Esophagus squamous epithelium (tissue), 4 donors: ENCODE data around the gene TMEM145.

Source experiments
- POLR2A ChIP-seq, 4 donors: fragments of 450-650 bp; IDR thresholded peaks; one replicate each; pipeline ENCODE4 v1.6.1; 2017; ENCODE audit warnings: antibody characterized with exemption in 4 of 4, mild to moderate bottlenecking in 4 of 4, moderate library complexity in 3 of 4
- TF ChIP-seq, protein P1 (sequence below), 6 experiments: fragments of 450-650 bp in 4 of 6; fragments of 200-600 bp in 2 of 6; sonication (generic) in 2 of 6; IDR thresholded peaks; one replicate each; pipeline ENCODE4 v1.5.1; 2016 to 2019; ENCODE audit warnings: antibody characterized with exemption in 6 of 6, mild to moderate bottlenecking in 4 of 6, moderate library complexity in 4 of 6

DNA sequence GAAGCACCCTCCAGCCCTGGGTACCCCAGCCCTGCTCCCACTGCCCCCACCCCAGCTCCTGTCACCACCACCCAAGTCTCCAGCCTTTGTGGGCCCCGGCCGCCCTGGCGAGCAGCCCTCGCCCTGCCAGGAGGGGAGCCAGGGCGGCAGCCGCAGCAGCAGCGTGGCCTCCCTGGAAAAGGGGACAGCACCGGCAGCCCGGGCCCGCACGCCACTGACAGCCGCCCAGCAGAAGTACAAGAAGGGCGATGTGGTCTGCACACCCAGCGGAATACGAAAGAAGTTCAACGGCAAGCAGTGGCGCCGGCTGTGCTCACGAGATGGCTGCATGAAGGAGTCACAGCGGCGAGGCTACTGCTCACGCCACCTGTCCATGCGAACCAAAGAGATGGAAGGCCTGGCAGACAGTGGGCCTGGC, 40.1 kb upstream of the TMEM145 start:
- TF ChIP-seq, protein P1, sequence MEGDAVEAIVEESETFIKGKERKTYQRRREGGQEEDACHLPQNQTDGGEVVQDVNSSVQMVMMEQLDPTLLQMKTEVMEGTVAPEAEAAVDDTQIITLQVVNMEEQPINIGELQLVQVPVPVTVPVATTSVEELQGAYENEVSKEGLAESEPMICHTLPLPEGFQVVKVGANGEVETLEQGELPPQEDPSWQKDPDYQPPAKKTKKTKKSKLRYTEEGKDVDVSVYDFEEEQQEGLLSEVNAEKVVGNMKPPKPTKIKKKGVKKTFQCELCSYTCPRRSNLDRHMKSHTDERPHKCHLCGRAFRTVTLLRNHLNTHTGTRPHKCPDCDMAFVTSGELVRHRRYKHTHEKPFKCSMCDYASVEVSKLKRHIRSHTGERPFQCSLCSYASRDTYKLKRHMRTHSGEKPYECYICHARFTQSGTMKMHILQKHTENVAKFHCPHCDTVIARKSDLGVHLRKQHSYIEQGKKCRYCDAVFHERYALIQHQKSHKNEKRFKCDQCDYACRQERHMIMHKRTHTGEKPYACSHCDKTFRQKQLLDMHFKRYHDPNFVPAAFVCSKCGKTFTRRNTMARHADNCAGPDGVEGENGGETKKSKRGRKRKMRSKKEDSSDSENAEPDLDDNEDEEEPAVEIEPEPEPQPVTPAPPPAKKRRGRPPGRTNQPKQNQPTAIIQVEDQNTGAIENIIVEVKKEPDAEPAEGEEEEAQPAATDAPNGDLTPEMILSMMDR (IDR thresholded peaks at IDR 0.05) = no peak
- no peak for TF ChIP-seq POLR2A (IDR thresholded peaks at IDR 0.05)
